ENCODE results near the gene ZKSCAN1. TPM values are rescaled to one million over a fixed set of nuclear protein-coding genes. Genes with fewer than 3 reads are reported as not detected.

The ZKSCAN1 gene
- total and polyA plus RNA-seq, 2 donors (not counting 1 experiment from before 2014, with no cell fraction given) = 12.9 to 97.4 TPM

DNA sequence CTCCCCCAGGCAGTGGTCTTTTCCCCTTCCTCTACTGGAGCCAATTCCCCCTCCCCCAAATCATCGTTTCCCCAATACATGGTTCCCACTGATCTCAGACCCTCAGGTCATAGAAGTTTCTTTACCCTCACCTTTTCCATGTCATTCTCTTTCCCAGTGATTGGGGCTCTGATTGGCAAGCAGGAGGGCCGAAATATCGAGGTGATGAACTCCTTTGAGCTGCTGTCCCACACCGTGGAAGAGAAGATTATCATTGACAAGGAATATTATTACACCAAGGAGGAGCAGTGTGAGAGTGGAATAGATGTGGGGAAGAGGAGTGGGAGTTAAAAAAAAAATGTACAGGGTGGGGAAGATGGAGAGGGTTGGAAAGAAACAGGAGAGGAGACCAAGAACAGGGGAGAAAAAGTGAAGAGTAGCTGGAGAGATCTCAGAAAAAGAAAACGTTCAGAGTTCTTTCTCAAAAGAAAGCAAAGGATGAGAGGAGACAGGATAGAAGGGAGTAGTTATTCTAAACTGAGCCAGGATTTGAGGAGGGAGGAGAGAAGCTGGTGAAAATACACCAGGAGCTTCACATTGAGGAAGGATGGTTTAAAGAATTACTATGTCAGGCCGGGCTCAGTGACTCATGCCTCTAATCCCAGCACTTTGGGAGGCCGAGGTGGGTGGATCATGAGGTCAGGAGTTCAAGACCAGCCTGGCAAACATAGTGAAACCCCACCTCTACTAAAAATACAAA is 74.2 kb downstream of the ZKSCAN1 start:
- H3K9ac ChIP-seq (ENCODE audit: low read length) = peak overlapping the region; percentile 79
- H3K36me3 ChIP-seq (replicated peaks in 1 of 2; ENCODE audit: control extremely low read depth in 1 of 2, control insufficient read depth in 1 of 2, extremely low read depth in 1 of 2, insufficient read depth in 2 of 2, low read length in 1 of 2) = peaks cover 0 to 42% of the 10 kb centered on the region in 2 experiments
- peak overlapping the region; percentile 68 to 91 (median 74) for H3K4me3 ChIP-seq (ENCODE audit: control extremely low read depth in 1 of 5, extremely low read depth in 1 of 5, insufficient read depth in 1 of 5, low read depth in 2 of 5, low read length in 4 of 5)
- peak overlapping the region; percentile 92 for H2AFZ ChIP-seq (ENCODE audit: insufficient read depth, low read depth, low read length, poor library complexity, severe bottlenecking)
- Mint-ChIP-seq H3K9me3 (ENCODE audit: insufficient read depth) (no peaks in the 10 kb centered on the region), H3K4me1 (peaks cover 19% of the 10 kb centered on the region), H3K27ac (peak overlapping the region; percentile 96), H3K27me3 (no peaks in the 10 kb centered on the region), H3K4me3 (peak overlapping the region; percentile 93)
- H3K4me1 ChIP-seq (ENCODE audit: control insufficient read depth in 2 of 2, insufficient read depth in 2 of 2, low read length in 2 of 2) = peaks cover 14 to 18% of the 10 kb centered on the region in 2 donors
- ChIA-PET CTCF (interaction anchor here (0.9 to 1.2 kb wide), 2 partner anchors 11 to 49 kb away, joined by 3 read pairs; no protein-coding TSS in a partner anchor), POLR2A (interaction anchor here (0.6 to 1.6 kb wide), 4 partner anchors 11 to 118 kb away, joined by 3 to 10 read pairs (median 3); partner anchors contain the start of genes AP4M1 and MCM7)
- intact Hi-C loops (cut with micrococcal nuclease) = loop anchor here (1.0 to 10.0 kb wide), 4 partner anchors 8 to 585 kb away; partner anchors contain the start of genes GNB2, MOSPD3, ZKSCAN5 and ZNF3
- no peaks in the 10 kb centered on the region for H3K27me3 ChIP-seq (replicated peaks in 1 of 4; ENCODE audit: control extremely low read depth in 1 of 4, control insufficient read depth in 3 of 4, insufficient read depth in 4 of 4, low read length in 3 of 4)
- ATAC-seq (ENCODE audit: low read depth) (no peak), DNase-seq (no peak)
- peaks cover 20% of the 10 kb centered on the region for H4K20me1 ChIP-seq (ENCODE audit: control insufficient read depth, insufficient read depth, low read length, poor library complexity, severe bottlenecking)
- no peak for TF ChIP-seq EZH2 (IDR thresholded peaks at IDR 0.05; ENCODE audit: borderline replicate concordance, insufficient read depth, low read depth, low read length, poor library complexity, severe bottlenecking)
- TF ChIP-seq, protein P1, sequence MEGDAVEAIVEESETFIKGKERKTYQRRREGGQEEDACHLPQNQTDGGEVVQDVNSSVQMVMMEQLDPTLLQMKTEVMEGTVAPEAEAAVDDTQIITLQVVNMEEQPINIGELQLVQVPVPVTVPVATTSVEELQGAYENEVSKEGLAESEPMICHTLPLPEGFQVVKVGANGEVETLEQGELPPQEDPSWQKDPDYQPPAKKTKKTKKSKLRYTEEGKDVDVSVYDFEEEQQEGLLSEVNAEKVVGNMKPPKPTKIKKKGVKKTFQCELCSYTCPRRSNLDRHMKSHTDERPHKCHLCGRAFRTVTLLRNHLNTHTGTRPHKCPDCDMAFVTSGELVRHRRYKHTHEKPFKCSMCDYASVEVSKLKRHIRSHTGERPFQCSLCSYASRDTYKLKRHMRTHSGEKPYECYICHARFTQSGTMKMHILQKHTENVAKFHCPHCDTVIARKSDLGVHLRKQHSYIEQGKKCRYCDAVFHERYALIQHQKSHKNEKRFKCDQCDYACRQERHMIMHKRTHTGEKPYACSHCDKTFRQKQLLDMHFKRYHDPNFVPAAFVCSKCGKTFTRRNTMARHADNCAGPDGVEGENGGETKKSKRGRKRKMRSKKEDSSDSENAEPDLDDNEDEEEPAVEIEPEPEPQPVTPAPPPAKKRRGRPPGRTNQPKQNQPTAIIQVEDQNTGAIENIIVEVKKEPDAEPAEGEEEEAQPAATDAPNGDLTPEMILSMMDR (IDR thresholded peaks at IDR 0.05) = no peak
- WGBS (ENCODE audit: insufficient coverage) = 61% methylated on average over 1 of the region's 7 CpGs
- peaks cover 14% of the 10 kb centered on the region for H3K79me2 ChIP-seq (ENCODE audit: control insufficient read depth, insufficient read depth, low read length)
- H3K9me3 ChIP-seq (ENCODE audit: control extremely low read depth in 1 of 3, control insufficient read depth in 2 of 3, insufficient read depth in 1 of 3, low read length in 2 of 3) = no peaks in the 10 kb centered on the region
- peak overlapping the region; percentile 84 for H3K4me2 ChIP-seq (replicated peaks; ENCODE audit: low read depth, low read length, poor library complexity, severe bottlenecking)
- peak overlapping the region; percentile 62 to 77 for H3K27ac ChIP-seq (ENCODE audit: low read length in 2 of 2)

Measured in B cell (primary cell).